ENCODE data around the gene EYA4.

Gene EYA4

DNA sequence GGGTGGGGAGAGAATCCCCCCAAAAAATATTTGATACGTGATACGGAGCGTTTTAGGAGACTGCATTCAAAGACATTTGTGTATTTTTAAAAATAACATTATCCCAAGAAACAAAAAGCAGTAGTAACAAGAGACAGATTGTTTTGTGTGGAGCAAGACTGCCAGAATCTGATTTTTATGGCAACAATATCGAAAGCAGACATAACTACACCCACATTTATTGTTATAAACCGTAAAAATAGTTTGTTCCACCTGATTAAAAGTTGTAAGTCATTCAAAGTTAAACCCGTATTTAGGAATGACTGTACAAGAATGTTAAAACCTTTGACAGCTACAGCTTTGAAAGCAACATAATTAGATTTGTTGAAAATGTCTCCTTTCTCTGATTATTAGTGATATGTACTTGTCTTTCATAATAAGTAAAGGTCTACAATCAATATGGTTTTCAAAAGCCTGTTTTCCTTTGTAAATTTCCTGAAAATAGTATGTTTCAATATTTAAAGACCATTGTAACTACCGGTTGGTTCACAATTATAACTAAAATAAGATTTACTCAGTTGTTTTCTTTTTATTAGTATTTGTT is 2.7 kb downstream of the EYA4 start:
- no peak for TF ChIP-seq TAF1 (IDR thresholded peaks at IDR 0.05; ENCODE audit: borderline replicate concordance, low read depth, low read length)
- no peak for TF ChIP-seq POLR2AphosphoS5 (IDR thresholded peaks at IDR 0.05; ENCODE audit: low read depth, low read length)
- no peak for TF ChIP-seq POLR2A (IDR thresholded peaks at IDR 0.05; ENCODE audit: low read depth, low read length)
- FAIRE-seq = no peak
- no peak for DNase-seq (ENCODE audit: insufficient read length)

- FAIRE-seq = no peak
- DNase-seq (ENCODE audit: insufficient read length) = no peak
- no peak for TF ChIP-seq POLR2AphosphoS5 (IDR thresholded peaks at IDR 0.05; ENCODE audit: low read depth, low read length)
- TF ChIP-seq TAF1 (IDR thresholded peaks at IDR 0.05; ENCODE audit: borderline replicate concordance, low read depth, low read length) = no peak
- no peak for TF ChIP-seq POLR2A (IDR thresholded peaks at IDR 0.05; ENCODE audit: low read depth, low read length)
These were observed 3.4 kb downstream of the EYA4 start for GRCh38 chr6:133244519-133244918.

DNA sequence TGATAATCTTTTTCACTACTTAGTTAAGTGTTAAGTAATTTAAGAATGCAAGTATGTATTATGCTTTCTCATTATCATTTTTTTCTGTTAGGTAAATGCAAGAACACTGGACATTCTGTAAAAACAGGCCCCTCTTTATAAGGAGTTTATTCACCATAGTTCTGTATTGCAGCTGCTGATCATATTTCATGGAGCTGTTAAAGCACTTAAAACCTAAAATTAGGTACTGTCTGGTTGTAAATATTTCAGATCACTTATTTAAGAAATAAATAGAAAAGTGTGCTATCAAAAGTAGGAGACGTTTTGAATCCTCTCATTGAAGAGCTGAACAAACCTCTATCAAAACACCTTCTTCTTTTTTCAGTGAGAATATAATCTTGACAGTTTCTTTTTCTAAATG is 3.9 kb downstream of the EYA4 start:
- TF ChIP-seq POLR2AphosphoS5 (IDR thresholded peaks at IDR 0.05; ENCODE audit: low read depth, low read length) (no peak), POLR2A (IDR thresholded peaks at IDR 0.05; ENCODE audit: low read depth, low read length) (no peak), TAF1 (IDR thresholded peaks at IDR 0.05; ENCODE audit: borderline replicate concordance, low read depth, low read length) (no peak)
- DNase-seq (ENCODE audit: insufficient read length) (no peak), FAIRE-seq (no peak)

DNA sequence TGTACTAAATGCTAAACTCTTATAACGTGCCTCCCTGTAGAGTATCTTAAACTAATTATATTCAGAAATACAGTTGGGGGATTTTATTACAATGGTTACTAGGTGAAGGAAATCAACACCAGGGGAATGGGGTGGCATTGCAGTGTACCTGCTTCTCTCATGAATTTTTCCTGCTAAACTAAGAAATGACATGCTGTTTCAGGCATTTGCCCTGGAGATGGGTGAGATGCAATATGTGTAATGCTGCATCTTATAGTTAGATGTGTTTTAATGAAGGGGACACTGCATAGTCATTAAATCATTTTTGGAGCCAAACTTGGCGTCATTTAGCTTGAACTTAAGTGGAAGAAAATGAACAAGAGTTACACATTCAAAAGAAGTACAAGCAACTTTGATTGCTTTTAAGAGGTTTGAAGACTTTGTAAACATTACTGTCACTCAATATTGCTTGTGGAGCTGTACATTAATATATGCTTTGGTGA is 4.3 kb downstream of the EYA4 start:
- DNase-seq (ENCODE audit: insufficient read length) (no peak), FAIRE-seq (no peak)
- TF ChIP-seq POLR2AphosphoS5 (IDR thresholded peaks at IDR 0.05; ENCODE audit: low read depth, low read length) (no peak), TAF1 (IDR thresholded peaks at IDR 0.05; ENCODE audit: borderline replicate concordance, low read depth, low read length) (no peak), POLR2A (IDR thresholded peaks at IDR 0.05; ENCODE audit: low read depth, low read length) (no peak)

DNA sequence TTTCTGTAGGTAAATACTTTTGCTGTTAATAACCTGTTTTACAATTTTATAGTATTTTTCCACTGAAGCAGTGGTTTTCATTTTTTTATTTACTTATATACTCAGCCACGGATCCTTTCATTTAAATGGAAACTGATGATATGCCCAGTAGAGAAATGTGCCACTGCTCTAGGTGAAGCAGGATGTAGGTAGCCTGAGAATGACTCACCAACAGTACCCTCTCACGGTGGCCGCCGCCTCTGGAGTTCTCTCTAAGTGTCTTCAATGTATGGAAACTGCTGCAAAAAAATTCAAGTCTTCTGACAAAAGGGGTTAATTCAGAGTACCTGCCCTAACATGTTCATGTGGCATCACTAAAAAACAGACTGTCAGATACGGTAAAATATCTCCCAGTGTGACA is 6.4 kb downstream of the EYA4 start:
- FAIRE-seq (no peak), DNase-seq (ENCODE audit: insufficient read length) (no peak)
- TF ChIP-seq TAF1 (IDR thresholded peaks at IDR 0.05; ENCODE audit: borderline replicate concordance, low read depth, low read length) (no peak), POLR2A (IDR thresholded peaks at IDR 0.05; ENCODE audit: low read depth, low read length) (no peak), POLR2AphosphoS5 (IDR thresholded peaks at IDR 0.05; ENCODE audit: low read depth, low read length) (no peak)

DNA sequence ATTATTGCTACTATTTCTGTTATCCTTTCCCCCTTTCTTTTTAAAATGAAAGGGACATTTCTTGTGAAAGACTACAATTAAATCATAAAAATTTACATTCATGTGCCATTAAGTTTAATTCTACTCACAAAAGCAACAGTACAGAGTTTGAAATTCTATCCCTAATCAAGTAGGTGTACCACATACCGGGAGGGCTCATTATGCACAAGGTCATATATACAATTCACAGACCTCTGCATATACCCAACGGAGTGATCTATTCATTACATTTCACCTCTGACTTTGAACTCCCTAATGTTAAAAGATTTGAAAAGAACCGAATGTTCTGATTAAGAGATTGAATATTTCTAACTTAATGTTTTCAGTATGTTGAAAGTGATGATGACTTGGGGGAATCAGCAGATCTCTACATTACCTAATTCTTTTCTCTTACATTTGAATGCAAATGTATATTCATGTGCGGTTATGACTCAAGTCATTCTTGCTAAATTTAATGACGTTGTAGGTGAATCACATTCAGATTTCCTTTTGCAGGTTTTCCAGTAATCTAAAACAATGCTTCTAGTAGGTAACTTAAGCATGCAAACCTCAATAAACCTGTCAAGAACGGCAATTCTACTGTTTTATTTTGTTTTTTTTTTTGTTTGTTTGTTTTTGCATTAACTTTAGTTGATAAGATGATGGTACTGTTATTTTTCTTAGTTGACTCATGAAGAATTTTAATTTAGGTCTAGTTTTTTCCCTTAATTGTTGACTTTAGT is 7.3 kb downstream of the EYA4 start:
- FAIRE-seq (no peak), DNase-seq (ENCODE audit: insufficient read length) (no peak)
- TF ChIP-seq POLR2AphosphoS5 (IDR thresholded peaks at IDR 0.05; ENCODE audit: low read depth, low read length) = no peak
- no peak for TF ChIP-seq TAF1 (IDR thresholded peaks at IDR 0.05; ENCODE audit: borderline replicate concordance, low read depth, low read length)
- no peak for TF ChIP-seq POLR2A (IDR thresholded peaks at IDR 0.05; ENCODE audit: low read depth, low read length)

- no peak for FAIRE-seq
- no peak for TF ChIP-seq TAF1 (IDR thresholded peaks at IDR 0.05; ENCODE audit: borderline replicate concordance, low read depth, low read length)
- no peak for TF ChIP-seq POLR2AphosphoS5 (IDR thresholded peaks at IDR 0.05; ENCODE audit: low read depth, low read length)
- no peak for TF ChIP-seq POLR2A (IDR thresholded peaks at IDR 0.05; ENCODE audit: low read depth, low read length)
These were observed 10.5 kb downstream of the EYA4 start for GRCh38 chr6:133251688-133252087.

DNA sequence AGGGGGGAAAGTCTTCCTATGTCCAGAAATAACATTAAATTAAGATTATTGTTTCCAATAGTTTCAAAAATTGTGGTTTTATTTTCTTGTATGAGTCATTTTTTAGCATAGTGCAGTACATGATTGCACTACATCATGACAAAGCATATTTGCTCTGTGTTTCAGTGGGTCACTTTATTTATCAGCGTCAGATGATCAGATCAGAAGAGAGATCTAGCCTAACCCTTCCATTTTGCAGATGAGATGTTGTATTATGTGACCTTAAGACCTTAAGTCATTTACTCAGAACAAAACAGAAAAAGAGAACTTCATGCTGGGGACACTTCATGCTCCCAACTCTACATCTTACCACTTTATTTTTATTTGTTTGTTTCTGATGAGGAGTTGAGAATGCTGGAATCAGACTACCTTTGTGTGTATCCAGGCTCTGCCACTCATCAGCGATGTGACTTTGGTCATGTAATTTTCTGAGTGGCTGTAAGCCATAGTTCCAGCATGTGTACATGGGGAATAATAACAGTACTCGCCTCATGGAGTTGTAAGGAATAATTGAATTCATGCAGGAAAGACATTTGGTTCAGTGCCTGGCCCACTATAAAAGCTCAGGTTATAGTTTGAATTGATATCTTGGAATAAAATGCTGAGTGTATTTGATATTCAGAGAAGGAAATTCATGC is 13.5 kb downstream of the EYA4 start:
- no peak for FAIRE-seq
- TF ChIP-seq POLR2AphosphoS5 (IDR thresholded peaks at IDR 0.05; ENCODE audit: low read depth, low read length) (no peak), TAF1 (IDR thresholded peaks at IDR 0.05; ENCODE audit: borderline replicate concordance, low read depth, low read length) (no peak), POLR2A (IDR thresholded peaks at IDR 0.05; ENCODE audit: low read depth, low read length) (no peak)
- DNase-seq (ENCODE audit: insufficient read length) = no peak

More at GRCh38 chr6:133251688-133252087, 10.5 kb downstream of the EYA4 start:
- DNase-seq (ENCODE audit: insufficient read length) = no peak

DNA sequence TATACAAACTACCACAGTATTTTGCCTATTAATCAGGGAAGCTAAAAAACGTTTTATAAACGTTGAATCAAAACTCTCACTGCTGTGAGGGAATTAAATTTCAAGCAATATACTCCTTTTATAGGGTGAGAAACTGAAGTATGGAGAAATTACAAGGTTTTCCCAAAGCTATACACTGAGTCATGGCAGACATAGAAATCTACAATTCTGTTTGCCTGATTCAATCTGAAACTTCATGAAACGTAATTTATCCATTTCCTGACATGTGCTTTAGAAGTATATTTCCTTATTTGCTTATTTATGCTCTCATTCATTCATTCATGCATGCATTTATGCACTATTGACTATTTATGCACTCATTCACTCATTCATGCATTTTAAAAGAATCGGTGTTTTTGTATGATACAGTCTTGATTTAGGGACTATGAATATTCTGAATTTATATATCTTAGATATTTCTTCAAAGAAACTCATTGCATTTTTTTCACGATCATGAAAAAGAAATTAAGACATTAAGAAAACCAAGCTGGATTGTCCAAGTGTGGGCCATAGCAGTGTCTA is 16.5 kb downstream of the EYA4 start:
- DNase-seq (ENCODE audit: insufficient read length) (no peak), FAIRE-seq (no peak)
- TF ChIP-seq POLR2AphosphoS5 (IDR thresholded peaks at IDR 0.05; ENCODE audit: low read depth, low read length) = no peak
- no peak for TF ChIP-seq TAF1 (IDR thresholded peaks at IDR 0.05; ENCODE audit: borderline replicate concordance, low read depth, low read length)

- no peak for TF ChIP-seq POLR2A (IDR thresholded peaks at IDR 0.05; ENCODE audit: low read depth, low read length)
- no peak for TF ChIP-seq POLR2AphosphoS5 (IDR thresholded peaks at IDR 0.05; ENCODE audit: low read depth, low read length)
- TF ChIP-seq TAF1 (IDR thresholded peaks at IDR 0.05; ENCODE audit: borderline replicate concordance, low read depth, low read length) = no peak
- FAIRE-seq (no peak), DNase-seq (ENCODE audit: insufficient read length) (no peak)
These were observed 18.4 kb downstream of the EYA4 start for GRCh38 chr6:133259561-133259960.

- TF ChIP-seq POLR2A (IDR thresholded peaks at IDR 0.05; ENCODE audit: low read depth, low read length) (no peak), TAF1 (IDR thresholded peaks at IDR 0.05; ENCODE audit: borderline replicate concordance, low read depth, low read length) (no peak), POLR2AphosphoS5 (IDR thresholded peaks at IDR 0.05; ENCODE audit: low read depth, low read length) (no peak)
- FAIRE-seq (no peak), DNase-seq (ENCODE audit: insufficient read length) (no peak)
These were observed 21.6 kb downstream of the EYA4 start for GRCh38 chr6:133262804-133263203.

All from GM12892 (cell line).